Neural cell (in vitro differentiated cells): Measurements from ENCODE around the gene PLEKHA8. TPM values are rescaled to one million over a fixed set of nuclear protein-coding genes. Genes with fewer than 3 reads are reported as not detected.

Experiments
- H2AFZ ChIP-seq: fragments of 200-600, 300-800 bp; sonication (generic), shearing (Covaris generic); 2 replicates; pipeline ENCODE4 v1.6.0; 2014; ENCODE audit warnings: low read depth, mild to moderate bottlenecking, antibody characterized with exemption, low read length, moderate library complexity
- H3F3A ChIP-seq: fragments of 200-600 bp; shearing (Covaris generic); 2 replicates; pipeline ENCODE4 v1.6.1; 2016; ENCODE audit warnings: mild to moderate bottlenecking, moderate library complexity, mixed read lengths, antibody characterized with exemption, low read length; ENCODE audit not compliant: insufficient read depth, poor library complexity, severe bottlenecking
- H3K27ac ChIP-seq: fragments of 200-600, 300-800 bp; sonication (generic), shearing (Covaris generic); 2 replicates; pipeline ENCODE4 v1.5.1; 2014; ENCODE audit warnings: mild to moderate bottlenecking, low read length, moderate library complexity
- H3K27me3 ChIP-seq: fragments of 300-800, 200-600 bp; sonication (generic), shearing (Covaris generic); 2 replicates; pipeline ENCODE4 v1.6.0; 2014; ENCODE audit warnings: mild to moderate bottlenecking, low read depth, low read length, moderate library complexity; ENCODE audit not compliant: insufficient read depth
- H3K36me3 ChIP-seq: fragments of 300-800, 200-600 bp; sonication (generic), shearing (Covaris generic); 2 replicates; pipeline ENCODE4 v1.5.1; 2014; ENCODE audit warnings: mild to moderate bottlenecking, antibody characterized with exemption, low read length, moderate library complexity; ENCODE audit not compliant: insufficient read depth
- H3K4me2 ChIP-seq: fragments of 300-800, 200-600 bp; sonication (generic), shearing (Covaris generic); 2 replicates; pipeline ENCODE4 v1.6.0; 2014; ENCODE audit warnings: mild to moderate bottlenecking, low read length
- H3K4me3 ChIP-seq: fragments of 300-800, 200-600 bp; sonication (generic), shearing (Covaris generic); 2 replicates; pipeline ENCODE4 v1.5.1; 2014; ENCODE audit warnings: mild to moderate bottlenecking, low read length, moderate library complexity
- H3K79me2 ChIP-seq: fragments of 200-600 bp; shearing (Covaris generic); replicated peaks from 2 replicates; pipeline ENCODE4 v1.6.0; 2014; ENCODE audit warnings: mild to moderate bottlenecking, low read length, moderate library complexity; ENCODE audit not compliant: insufficient read depth
- H3K9ac ChIP-seq: fragments of 300-800, 200-600 bp; sonication (generic), shearing (Covaris generic); 2 replicates; pipeline ENCODE4 v1.6.1; 2016; ENCODE audit warnings: mild to moderate bottlenecking, low read length, mixed read lengths
- H3K9me2 ChIP-seq: fragments of 200-600 bp; shearing (Covaris generic); 2 replicates; pipeline ENCODE4 v1.6.1; 2016; ENCODE audit warnings: mild to moderate bottlenecking, low read length, mixed read lengths; ENCODE audit not compliant: insufficient read depth
- H3K9me3 ChIP-seq: fragments of 200-600, 300-800 bp; sonication (generic), shearing (Covaris generic); 2 replicates; pipeline ENCODE4 v1.6.1; 2016; ENCODE audit warnings: mild to moderate bottlenecking, mixed run types, low read length, moderate library complexity, mixed read lengths
- H4K20me1 ChIP-seq: fragments of 200-600 bp; shearing (Covaris generic); 2 replicates; pipeline ENCODE4 v1.6.1; 2016; ENCODE audit warnings: mild to moderate bottlenecking, mixed run types; ENCODE audit not compliant: insufficient read depth
- CTCF ChIP-seq: fragments of 450-650 bp; IDR thresholded peaks from 2 replicates; pipeline ENCODE4 v1.5.1; 2014; ENCODE audit warnings: antibody characterized with exemption, mild to moderate bottlenecking, moderate library complexity; ENCODE audit not compliant: poor library complexity, severe bottlenecking
- EP300 ChIP-seq: fragments of 450-650 bp; conservative IDR thresholded peaks from 2 replicates; pipeline ENCODE4 v1.6.1; 2014; ENCODE audit warnings: antibody characterized with exemption, mild to moderate bottlenecking, moderate library complexity; ENCODE audit not compliant: poor library complexity, severe bottlenecking
- EZH2 ChIP-seq: fragments of 200-600, 300-800 bp; shearing (Covaris generic), sonication (generic); IDR thresholded peaks from 2 replicates; pipeline ENCODE4 v1.6.1; 2014; ENCODE audit warnings: antibody characterized with exemption, low read length, borderline replicate concordance, mild to moderate bottlenecking; ENCODE audit not compliant: insufficient read depth, poor library complexity, severe bottlenecking
- MXI1 ChIP-seq: fragments of 450-650 bp; conservative IDR thresholded peaks from 2 replicates; pipeline ENCODE4 v1.6.1; 2014; ENCODE audit warnings: antibody characterized with exemption, mild to moderate bottlenecking; ENCODE audit not compliant: poor library complexity, severe bottlenecking
- POLR2AphosphoS5 ChIP-seq: IDR thresholded peaks from 2 replicates; pipeline ENCODE4 v1.6.1; 2012
- RAD21 ChIP-seq: fragments of 450-650 bp; conservative IDR thresholded peaks from 2 replicates; pipeline ENCODE4 v1.6.1; 2014; ENCODE audit warnings: antibody characterized with exemption, mild to moderate bottlenecking, moderate library complexity
- REST ChIP-seq: IDR thresholded peaks from 2 replicates; pipeline ENCODE4 v1.6.1; 2012; ENCODE audit warnings: borderline replicate concordance
- SMC3 ChIP-seq: fragments of 450-650 bp; conservative IDR thresholded peaks from 2 replicates; pipeline ENCODE4 v1.6.1; 2014; ENCODE audit warnings: antibody characterized with exemption, mild to moderate bottlenecking, moderate library complexity; ENCODE audit not compliant: poor library complexity
- TAF1 ChIP-seq: IDR thresholded peaks from 2 replicates; pipeline ENCODE4 v1.6.1; 2012; ENCODE audit warnings: low read depth
- polyA plus RNA-seq: library from polyadenylated mRNA; depleted of rRNA; stranded (reverse); fragments of >200 nt; gene quantifications from 2 replicates; pipeline ENCODE4 v1.2.3, GENCODE V29; 2014

The PLEKHA8 gene
- polyA plus RNA-seq, 1 donor from 2014 or later: 43.1 TPM

- no peaks in the 10 kb centered on the region for H3F3A ChIP-seq
- H3K79me2 ChIP-seq: peaks cover 13% of the 10 kb centered on the region
- no peak overlapping the region for H3K4me2 ChIP-seq
- TF ChIP-seq CTCF (no peak), EP300 (no peak), REST (no peak), TAF1 (no peak), SMC3 (no peak), RAD21 (no peak), MXI1 (no peak), POLR2AphosphoS5 (no peak), EZH2 (no peak)
- no peak overlapping the region for H3K9ac ChIP-seq
- no peak overlapping the region for H3K4me3 ChIP-seq
- no peaks in the 10 kb centered on the region for H3K36me3 ChIP-seq
- peaks cover 7% of the 10 kb centered on the region for H3K9me3 ChIP-seq
- H2AFZ ChIP-seq: no peak overlapping the region
- no peaks in the 10 kb centered on the region for H3K27me3 ChIP-seq
- H3K27ac ChIP-seq: no peak overlapping the region
- H3K9me2 ChIP-seq: no peaks in the 10 kb centered on the region
- no peaks in the 10 kb centered on the region for H4K20me1 ChIP-seq
Observed at GRCh38 chr7:29993140-29993539, 35.1 kb upstream of the PLEKHA8 start.

GRCh38 chr7:29995652-29996051 lies 32.6 kb upstream of the PLEKHA8 start:
- H3K9ac ChIP-seq: no peak overlapping the region
- no peaks in the 10 kb centered on the region for H4K20me1 ChIP-seq
- no peak for TF ChIP-seq CTCF
- no peak for TF ChIP-seq SMC3
- no peak for TF ChIP-seq TAF1
- TF ChIP-seq MXI1: no peak
- TF ChIP-seq RAD21: no peak
- no peak for TF ChIP-seq POLR2AphosphoS5
- no peak for TF ChIP-seq REST
- TF ChIP-seq EZH2: no peak
- TF ChIP-seq EP300: no peak
- no peaks in the 10 kb centered on the region for H3F3A ChIP-seq
- H3K27me3 ChIP-seq: no peaks in the 10 kb centered on the region
- no peaks in the 10 kb centered on the region for H3K9me2 ChIP-seq
- H3K4me3 ChIP-seq: no peak overlapping the region
- peaks cover 7% of the 10 kb centered on the region for H3K9me3 ChIP-seq
- no peaks in the 10 kb centered on the region for H3K79me2 ChIP-seq
- H3K36me3 ChIP-seq: no peaks in the 10 kb centered on the region
- no peak overlapping the region for H3K4me2 ChIP-seq
- no peak overlapping the region for H2AFZ ChIP-seq
- H3K27ac ChIP-seq: no peak overlapping the region
